Measurements from ENCODE around the gene CREG1.

DNA sequence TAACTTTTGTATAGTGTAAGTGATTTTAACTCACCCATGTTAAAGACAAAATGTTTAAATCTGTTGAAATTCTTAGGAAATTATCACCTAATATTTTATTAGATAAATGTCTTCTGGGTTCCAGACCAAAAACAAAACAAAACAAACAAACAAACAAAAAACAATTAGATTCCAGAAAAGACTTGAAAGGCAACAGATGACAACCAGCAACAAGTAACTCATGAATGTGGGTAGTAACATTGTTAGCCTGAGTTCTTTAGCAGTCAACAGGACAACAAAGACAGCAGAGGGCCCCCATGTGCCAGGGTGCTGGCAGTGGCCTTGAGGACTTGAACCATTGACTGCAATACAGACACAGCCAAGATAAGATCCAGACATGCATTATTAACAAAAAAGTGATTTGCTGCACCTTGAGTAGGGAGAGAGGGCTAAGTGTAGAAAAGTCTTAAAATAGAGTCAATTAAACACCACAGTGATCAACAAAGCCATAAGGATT, 32.8 kb downstream of the CREG1 start:
- no peak for TF ChIP-seq ZNF623 (tag by site-specific recombination; IDR thresholded peaks at IDR 0.05)
- TF ChIP-seq REST (tag by site-specific recombination; IDR thresholded peaks at IDR 0.05), result no peak
- peak; percentile 45; the same call in 1 of the 2 replicates for TF ChIP-seq CTCF (tag by site-specific recombination; IDR thresholded peaks at IDR 0.05)
- TF ChIP-seq, protein P1, sequence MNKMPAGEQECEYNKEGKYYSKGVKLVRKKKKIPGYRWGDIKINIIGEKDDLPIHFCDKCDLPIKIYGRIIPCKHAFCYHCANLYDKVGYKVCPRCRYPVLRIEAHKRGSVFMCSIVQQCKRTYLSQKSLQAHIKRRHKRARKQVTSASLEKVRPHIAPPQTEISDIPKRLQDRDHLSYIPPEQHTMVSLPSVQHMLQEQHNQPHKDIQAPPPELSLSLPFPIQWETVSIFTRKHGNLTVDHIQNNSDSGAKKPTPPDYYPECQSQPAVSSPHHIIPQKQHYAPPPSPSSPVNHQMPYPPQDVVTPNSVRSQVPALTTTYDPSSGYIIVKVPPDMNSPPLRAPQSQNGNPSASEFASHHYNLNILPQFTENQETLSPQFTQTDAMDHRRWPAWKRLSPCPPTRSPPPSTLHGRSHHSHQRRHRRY (tag by site-specific recombination; IDR thresholded peaks at IDR 0.05), result no peak
